IMR-90 (cell line): Measurements from ENCODE around the gene INPP5E.

Source experiments
- CTCF ChIP-seq: conservative IDR thresholded peaks from 2 replicates; pipeline ENCODE4 v1.5.1; 2012; ENCODE audit warnings: mild to moderate bottlenecking, low read depth, low read length, improper control_type of control experiment
- NFE2L2 ChIP-seq: fragments of 150-350 bp; IDR thresholded peaks from 2 replicates; pipeline ENCODE4 v1.6.1; 2016; ENCODE audit warnings: low read depth, mild to moderate bottlenecking, low read length
- POLR2A ChIP-seq: IDR thresholded peaks from 2 replicates; pipeline ENCODE4 v1.6.1; 2012; ENCODE audit warnings: mild to moderate bottlenecking, low read depth, low read length
- RFX5 ChIP-seq: IDR thresholded peaks from 2 replicates; pipeline ENCODE4 v1.8.0; 2012; ENCODE audit warnings: low read depth, mild to moderate bottlenecking, low read length, moderate library complexity
- SMC3 ChIP-seq: fragments of 150-350 bp; IDR thresholded peaks from 2 replicates; pipeline ENCODE4 v1.6.1; 2016; ENCODE audit warnings: low read depth, mild to moderate bottlenecking, antibody characterized with exemption, low read length, moderate library complexity

- no peak for TF ChIP-seq RFX5
- TF ChIP-seq POLR2A = no peak
- no peak for TF ChIP-seq CTCF
- TF ChIP-seq NFE2L2 = no peak
- TF ChIP-seq SMC3 = no peak
Observed at GRCh38 chr9:136389396-136389795, 50.2 kb downstream of the INPP5E start.
